ENCODE results near the gene HOXA1. TPM values are rescaled to one million over a fixed set of nuclear protein-coding genes. Genes with fewer than 3 reads are reported as not detected.
A peak's percentile ranks its signal among the peaks of the same experiment; 100 is the strongest.

The HOXA1 gene
- total and polyA plus RNA-seq, 9 donors: 0.42 to 1.2 (median 0.91) TPM

DNA sequence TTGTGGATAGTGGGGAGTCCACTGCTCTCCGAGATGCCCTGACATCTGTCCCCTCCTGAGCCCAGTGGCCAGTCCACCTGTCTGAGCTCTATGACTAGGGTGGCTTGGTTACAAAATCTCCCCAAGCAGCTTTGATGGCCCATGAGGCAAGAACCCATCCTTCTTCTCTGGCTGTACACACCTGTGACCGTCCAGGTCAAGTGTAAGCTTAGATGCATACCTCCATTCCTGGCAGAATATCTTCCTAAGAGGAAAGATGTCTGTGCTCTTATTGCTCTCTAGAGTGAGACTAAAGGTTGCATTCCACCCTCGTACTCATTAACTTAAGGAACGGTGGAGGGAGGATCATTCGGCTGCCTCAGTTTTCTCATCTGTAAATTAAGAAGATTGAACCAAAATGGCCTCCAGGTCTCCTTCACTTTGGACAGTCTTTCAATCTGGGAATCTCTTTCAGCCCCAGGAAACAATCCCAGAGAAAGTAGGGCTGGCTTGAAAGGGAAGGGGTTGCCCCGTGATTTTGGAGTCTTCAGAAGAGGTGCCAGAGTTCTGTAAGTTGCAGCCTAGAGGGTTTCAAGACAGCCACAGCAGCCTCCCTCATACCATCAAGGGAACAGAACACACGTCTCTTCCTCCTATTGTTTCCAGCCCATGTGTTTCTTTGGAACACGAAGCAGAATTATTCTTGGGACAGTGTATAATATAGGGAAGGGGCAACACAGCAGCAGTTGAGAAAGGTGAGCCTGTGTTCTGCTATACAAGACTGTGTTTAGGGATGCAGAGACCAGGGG lies 29.3 kb upstream of the HOXA1 start:
- no peak overlapping the region for H3K4me3 ChIP-seq (ENCODE audit: low read length)
- DNase-seq: no peak
- peaks cover 28% of the 10 kb centered on the region for H3K36me3 ChIP-seq (ENCODE audit: control insufficient read depth, insufficient read depth, low read length)
- no peaks in the 10 kb centered on the region for H3K9me3 ChIP-seq (replicated peaks; ENCODE audit: control insufficient read depth, low read depth, low read length)
- H3K4me1 ChIP-seq (ENCODE audit: control insufficient read depth, insufficient read depth, low read length): peaks cover 56% of the 10 kb centered on the region
- H3K27ac ChIP-seq (ENCODE audit: low read length): no peak overlapping the region
- H3K27me3 ChIP-seq (ENCODE audit: control insufficient read depth, insufficient read depth, low read length): peaks cover 7% of the 10 kb centered on the region
- 60% methylated on average over 3 of the region's 8 CpGs for WGBS (ENCODE audit: insufficient coverage)

DNA sequence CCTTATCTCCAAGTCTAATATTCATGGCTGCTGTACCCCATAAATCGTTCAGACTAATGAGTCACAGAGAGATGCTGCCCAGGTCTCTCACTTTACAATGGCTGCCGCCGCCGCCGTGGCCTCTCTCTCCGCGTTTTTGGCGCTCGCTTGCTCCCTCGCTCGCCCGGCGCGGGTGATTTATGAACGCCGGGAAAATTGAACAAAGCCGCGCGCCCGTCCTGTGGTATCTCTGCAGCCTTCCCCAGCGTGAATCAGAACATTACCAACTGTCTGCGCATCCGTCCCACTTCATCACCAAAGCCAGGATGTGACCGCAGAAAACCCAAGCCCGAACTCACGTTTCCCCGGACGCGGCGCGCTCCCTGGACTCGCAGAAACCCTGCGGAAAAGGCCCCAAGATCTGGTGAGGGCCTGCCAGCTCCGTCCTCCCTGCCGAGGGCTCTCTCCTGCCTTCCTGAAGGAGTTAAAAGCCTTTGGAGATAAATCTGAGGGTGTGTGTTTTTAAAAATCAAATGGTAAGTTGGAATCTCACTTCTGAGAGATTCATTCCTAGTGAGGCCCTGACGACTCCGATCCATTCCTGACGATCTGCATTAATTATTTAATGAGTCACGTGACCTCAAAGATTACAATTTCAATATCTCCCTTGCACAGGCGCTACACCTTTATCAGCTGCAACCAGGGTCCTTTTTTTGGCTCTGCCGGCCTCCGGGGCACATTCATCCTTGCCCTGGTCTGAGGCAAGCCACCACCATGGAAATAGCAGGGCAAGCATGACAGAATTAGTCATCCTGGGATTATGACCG lies 28.5 kb upstream of the HOXA1 start:
- Histone ChIP-seq H3K4me3 (ENCODE audit: low read length) (no peak overlapping the region), H3K27ac (ENCODE audit: low read length) (no peak overlapping the region), H3K36me3 (ENCODE audit: control insufficient read depth, insufficient read depth, low read length) (peaks cover 34% of the 10 kb centered on the region), H3K9me3 (replicated peaks; ENCODE audit: control insufficient read depth, low read depth, low read length) (no peaks in the 10 kb centered on the region), H3K27me3 (ENCODE audit: control insufficient read depth, insufficient read depth, low read length) (peaks cover 7% of the 10 kb centered on the region), H3K4me1 (ENCODE audit: control insufficient read depth, insufficient read depth, low read length) (peaks cover 57% of the 10 kb centered on the region)
- DNase-seq: no peak
- WGBS (ENCODE audit: insufficient coverage): 73% methylated on average over 33 of the region's 43 CpGs

DNA sequence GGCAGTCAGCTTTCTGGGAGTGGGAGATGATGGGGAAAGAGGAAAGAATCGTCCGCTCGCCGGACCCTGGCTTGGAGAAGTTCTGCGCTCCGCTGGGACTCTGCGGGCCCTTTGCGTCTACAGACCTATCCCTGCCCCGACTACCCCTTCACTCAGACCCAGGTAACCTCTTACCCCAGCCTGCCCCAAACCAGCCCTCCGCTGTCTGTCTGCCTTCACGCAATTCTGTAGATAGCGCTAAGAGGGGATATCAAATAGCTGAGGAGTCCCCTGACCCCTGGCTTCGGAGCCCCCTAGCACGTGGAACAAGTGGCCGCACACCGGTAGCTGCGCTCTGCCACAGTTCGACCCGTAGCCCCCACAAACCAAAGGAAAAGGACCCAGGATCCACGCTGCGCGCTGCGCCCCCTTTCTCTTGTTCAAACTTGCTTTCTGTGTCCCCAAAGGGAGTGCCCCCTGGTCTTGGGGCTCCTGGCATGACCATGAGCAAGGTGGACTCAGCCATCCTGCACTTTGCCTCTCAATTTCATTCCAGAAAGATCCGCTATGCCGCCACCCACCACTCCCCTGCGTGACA lies 27.8 kb upstream of the HOXA1 start:
- Histone ChIP-seq H3K27me3 (ENCODE audit: control insufficient read depth, insufficient read depth, low read length) (peaks cover 7% of the 10 kb centered on the region), H3K4me3 (ENCODE audit: low read length) (no peak overlapping the region)

DNA sequence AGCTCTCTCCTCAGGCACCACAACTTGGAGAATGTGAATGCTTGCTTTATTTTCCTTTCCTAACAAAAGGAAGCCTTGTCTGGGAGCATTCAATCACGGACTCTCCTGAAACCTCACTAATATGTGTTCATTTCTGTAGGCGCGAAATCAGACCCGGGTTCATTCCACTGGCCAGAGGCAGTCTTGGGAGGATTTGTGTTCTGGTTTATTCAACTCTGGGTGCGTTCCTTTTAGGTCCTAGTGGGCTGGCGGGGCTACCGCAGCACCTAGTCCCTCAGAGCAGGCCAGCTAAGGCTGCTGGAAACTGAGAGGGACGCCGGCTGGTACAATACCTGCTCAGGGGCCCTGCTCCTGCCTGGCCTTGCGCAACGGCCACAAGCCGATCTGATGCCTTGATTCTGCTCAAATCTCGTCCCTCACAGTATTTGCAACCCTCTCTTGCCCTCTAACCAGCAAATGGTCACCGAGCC lies 27.2 kb upstream of the HOXA1 start:
- DNase-seq: no peak
- Histone ChIP-seq H3K27ac (ENCODE audit: low read length) (no peak overlapping the region), H3K27me3 (ENCODE audit: control insufficient read depth, insufficient read depth, low read length) (peaks cover 7% of the 10 kb centered on the region), H3K36me3 (ENCODE audit: control insufficient read depth, insufficient read depth, low read length) (peaks cover 36% of the 10 kb centered on the region), H3K4me1 (ENCODE audit: control insufficient read depth, insufficient read depth, low read length) (peaks cover 52% of the 10 kb centered on the region), H3K4me3 (ENCODE audit: low read length) (no peak overlapping the region), H3K9me3 (replicated peaks; ENCODE audit: control insufficient read depth, low read depth, low read length) (no peaks in the 10 kb centered on the region)
- 63% methylated on average over 8 of the region's 14 CpGs for WGBS (ENCODE audit: insufficient coverage)

More for the DNA sequence above, 27.8 kb upstream of the HOXA1 start:
- no peak for DNase-seq
- peaks cover 53% of the 10 kb centered on the region for H3K4me1 ChIP-seq (ENCODE audit: control insufficient read depth, insufficient read depth, low read length)
- no peaks in the 10 kb centered on the region for H3K9me3 ChIP-seq (replicated peaks; ENCODE audit: control insufficient read depth, low read depth, low read length)
- 77% methylated on average over 18 of the region's 26 CpGs for WGBS (ENCODE audit: insufficient coverage)
- peaks cover 34% of the 10 kb centered on the region for H3K36me3 ChIP-seq (ENCODE audit: control insufficient read depth, insufficient read depth, low read length)
- H3K27ac ChIP-seq (ENCODE audit: low read length): no peak overlapping the region

DNA sequence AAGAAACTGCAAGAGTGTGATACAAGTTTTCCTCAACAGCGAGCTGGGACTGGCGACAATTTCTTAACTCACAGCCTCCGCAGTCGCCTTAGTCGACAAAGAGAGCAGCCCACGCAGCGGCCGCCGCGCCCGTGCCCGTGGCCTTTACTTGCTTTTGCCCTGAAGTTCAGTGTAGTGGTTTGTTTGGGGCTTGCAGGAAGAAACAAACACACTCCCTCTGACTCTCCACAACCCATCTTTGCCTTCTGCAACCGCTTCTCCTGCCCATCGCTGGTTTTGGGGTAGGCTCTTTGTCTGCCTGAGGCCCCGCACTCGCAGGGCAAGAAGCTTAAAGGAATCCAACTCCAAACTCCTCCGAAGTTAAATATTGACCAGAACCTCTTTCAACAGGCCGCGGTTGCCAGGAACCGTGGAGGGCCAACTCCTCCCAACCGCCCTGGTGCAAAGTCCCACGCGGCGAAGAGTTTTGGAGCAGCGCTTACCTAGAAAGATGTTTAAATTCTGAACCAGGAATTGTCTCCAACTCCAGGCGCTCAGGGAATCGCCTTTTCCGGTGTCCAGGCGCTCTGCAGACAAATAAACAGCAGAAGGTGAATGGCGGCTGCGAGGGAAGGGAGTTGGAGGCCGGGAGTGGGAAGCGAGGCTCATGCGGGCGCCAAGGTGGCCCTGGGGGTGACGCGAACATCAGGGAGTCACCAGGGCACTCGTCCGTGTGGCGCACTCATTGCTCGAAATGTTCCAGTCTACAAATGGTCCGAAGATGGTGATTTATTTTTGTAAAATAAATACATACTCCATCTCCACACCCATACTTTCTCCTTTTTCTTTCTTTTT lies 26.5 kb upstream of the HOXA1 start:
- Histone ChIP-seq H3K27me3 (ENCODE audit: control insufficient read depth, insufficient read depth, low read length) (peaks cover 7% of the 10 kb centered on the region), H3K4me1 (ENCODE audit: control insufficient read depth, insufficient read depth, low read length) (peaks cover 52% of the 10 kb centered on the region), H3K36me3 (ENCODE audit: control insufficient read depth, insufficient read depth, low read length) (peaks cover 39% of the 10 kb centered on the region), H3K4me3 (ENCODE audit: low read length) (no peak overlapping the region), H3K27ac (ENCODE audit: low read length) (no peak overlapping the region), H3K9me3 (replicated peaks; ENCODE audit: control insufficient read depth, low read depth, low read length) (no peaks in the 10 kb centered on the region)
- no peak for DNase-seq
- 70% methylated on average over 18 of the region's 42 CpGs for WGBS (ENCODE audit: insufficient coverage)

DNA sequence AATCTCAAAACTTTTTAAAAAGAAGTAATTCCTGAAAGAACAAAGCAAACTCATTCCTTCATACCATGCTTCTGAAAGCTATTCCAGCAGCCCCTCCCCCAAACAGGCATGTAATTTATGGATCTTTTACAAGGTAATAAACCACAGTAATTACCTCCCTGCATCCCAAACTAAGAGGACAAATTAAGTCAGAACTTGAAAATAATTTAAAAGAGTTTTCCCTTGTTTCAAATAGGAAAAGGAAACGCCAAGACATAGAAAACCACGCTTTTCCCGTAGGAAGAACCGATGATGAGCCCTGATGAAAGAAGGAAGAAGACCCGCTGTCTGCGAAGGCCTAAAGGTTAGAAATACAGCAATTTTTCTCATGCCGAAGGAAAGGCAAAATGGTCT lies 25.9 kb upstream of the HOXA1 start:
- Histone ChIP-seq H3K27ac (ENCODE audit: low read length) (no peak overlapping the region), H3K4me1 (ENCODE audit: control insufficient read depth, insufficient read depth, low read length) (peaks cover 55% of the 10 kb centered on the region), H3K4me3 (ENCODE audit: low read length) (no peak overlapping the region), H3K36me3 (ENCODE audit: control insufficient read depth, insufficient read depth, low read length) (peaks cover 42% of the 10 kb centered on the region), H3K9me3 (replicated peaks; ENCODE audit: control insufficient read depth, low read depth, low read length) (no peaks in the 10 kb centered on the region), H3K27me3 (ENCODE audit: control insufficient read depth, insufficient read depth, low read length) (peaks cover 7% of the 10 kb centered on the region)
- WGBS (ENCODE audit: insufficient coverage): 75% methylated on average over 2 of the region's 7 CpGs
- no peak for DNase-seq

DNA sequence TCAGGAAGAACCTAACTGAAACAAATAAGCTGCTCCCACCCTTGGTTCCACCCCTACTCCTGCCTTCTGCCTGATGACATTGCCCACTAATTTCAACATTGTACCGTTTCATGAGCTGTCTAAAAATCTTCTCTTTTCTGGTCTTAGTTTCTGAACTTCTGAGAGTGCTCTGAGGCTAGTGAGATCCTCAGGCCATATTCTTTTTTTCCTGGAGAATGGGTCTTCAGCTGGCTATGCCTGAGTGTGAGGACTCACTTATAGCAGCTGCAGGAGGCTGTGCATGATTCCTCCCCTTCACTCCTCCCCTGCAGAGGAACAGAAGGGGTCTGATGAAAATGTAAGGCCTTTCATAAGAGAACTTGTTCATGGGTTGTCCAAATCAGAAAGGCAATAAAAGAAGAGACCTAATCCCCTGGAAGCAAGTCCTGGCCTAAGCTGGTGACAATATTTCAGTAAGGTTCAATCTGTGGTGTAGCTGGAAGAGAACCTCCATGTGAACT lies 23.7 kb upstream of the HOXA1 start:
- Histone ChIP-seq H3K4me1 (ENCODE audit: control insufficient read depth, insufficient read depth, low read length) (peaks cover 54% of the 10 kb centered on the region), H3K27me3 (ENCODE audit: control insufficient read depth, insufficient read depth, low read length) (peaks cover 7% of the 10 kb centered on the region), H3K36me3 (ENCODE audit: control insufficient read depth, insufficient read depth, low read length) (peaks cover 42% of the 10 kb centered on the region), H3K9me3 (replicated peaks; ENCODE audit: control insufficient read depth, low read depth, low read length) (no peaks in the 10 kb centered on the region), H3K4me3 (ENCODE audit: low read length) (no peak overlapping the region), H3K27ac (ENCODE audit: low read length) (no peak overlapping the region)
- 40% methylated on average over 1 of the region's 1 CpG for WGBS (ENCODE audit: insufficient coverage)
- no peak for DNase-seq

DNA sequence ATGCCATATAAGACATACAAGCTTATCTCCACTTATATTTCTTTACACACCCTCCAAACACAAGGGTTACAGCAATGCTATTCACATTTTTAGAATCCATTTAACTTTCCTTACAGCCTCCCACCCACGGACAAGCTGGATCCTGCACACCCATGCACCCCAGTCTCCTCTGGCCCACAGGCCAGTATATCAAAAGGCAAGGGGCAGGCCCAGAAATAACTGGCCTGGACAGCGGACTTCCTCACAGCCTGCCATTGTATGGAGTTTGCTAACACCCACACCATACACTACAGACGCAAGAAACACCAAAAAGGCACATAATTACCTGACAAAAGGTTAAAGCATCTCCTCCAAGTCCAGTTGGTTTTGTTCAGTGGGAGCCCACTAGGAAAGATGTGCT lies 22.8 kb upstream of the HOXA1 start:
- Histone ChIP-seq H3K36me3 (ENCODE audit: control insufficient read depth, insufficient read depth, low read length) (peaks cover 35% of the 10 kb centered on the region), H3K27me3 (ENCODE audit: control insufficient read depth, insufficient read depth, low read length) (peaks cover 10% of the 10 kb centered on the region), H3K9me3 (replicated peaks; ENCODE audit: control insufficient read depth, low read depth, low read length) (no peaks in the 10 kb centered on the region), H3K4me3 (ENCODE audit: low read length) (no peak overlapping the region), H3K27ac (ENCODE audit: low read length) (peak overlapping the region; percentile 63), H3K4me1 (ENCODE audit: control insufficient read depth, insufficient read depth, low read length) (peaks cover 59% of the 10 kb centered on the region)
- DNase-seq: no peak
- WGBS (ENCODE audit: insufficient coverage): 20% methylated on average over 1 of the region's 3 CpGs

DNA sequence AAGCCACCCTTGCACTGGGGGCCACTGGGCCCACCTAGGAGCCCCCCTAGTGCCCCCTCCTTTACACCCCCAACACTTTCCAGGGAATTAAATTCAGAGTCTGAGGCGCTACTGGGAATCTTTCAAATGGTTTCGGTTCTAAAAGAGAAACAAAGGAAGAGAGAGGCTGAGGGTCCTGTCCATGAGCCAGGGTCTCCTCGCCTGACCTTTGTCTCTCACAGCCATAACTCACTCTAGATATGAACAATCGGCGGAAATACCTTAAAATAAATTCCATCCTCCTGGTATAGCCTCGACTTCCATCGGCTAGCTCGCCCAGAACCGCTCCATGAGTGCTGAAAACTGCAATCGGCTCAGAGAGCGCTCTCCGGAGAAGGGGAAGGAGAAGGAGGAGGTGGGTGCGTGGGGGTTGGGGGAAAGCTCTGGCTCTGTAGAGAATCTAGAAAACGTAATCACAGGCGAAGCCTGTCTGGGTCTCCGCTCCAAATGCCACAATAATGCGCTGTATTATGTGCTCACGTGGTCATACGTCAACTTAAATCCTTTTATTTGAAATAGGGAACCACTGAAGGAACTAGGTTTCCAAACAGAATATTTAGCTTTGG lies 22.2 kb upstream of the HOXA1 start:
- H3K4me1 ChIP-seq (ENCODE audit: control insufficient read depth, insufficient read depth, low read length): peaks cover 58% of the 10 kb centered on the region
- peaks cover 32% of the 10 kb centered on the region for H3K36me3 ChIP-seq (ENCODE audit: control insufficient read depth, insufficient read depth, low read length)
- no peak overlapping the region for H3K4me3 ChIP-seq (ENCODE audit: low read length)
- no peak for DNase-seq
- 75% methylated on average over 11 of the region's 19 CpGs for WGBS (ENCODE audit: insufficient coverage)
- H3K27me3 ChIP-seq (ENCODE audit: control insufficient read depth, insufficient read depth, low read length): peaks cover 10% of the 10 kb centered on the region
- no peaks in the 10 kb centered on the region for H3K9me3 ChIP-seq (replicated peaks; ENCODE audit: control insufficient read depth, low read depth, low read length)
- peak overlapping the region; percentile 63 for H3K27ac ChIP-seq (ENCODE audit: low read length)

Data from muscle of leg (tissue), 11 donors.